Adrenal gland (tissue), 12 donors: Measurements from ENCODE around the gene ATP6V1F. TPM values are rescaled to one million over a fixed set of nuclear protein-coding genes. Genes with fewer than 3 reads are reported as not detected.

Source experiments
- DNase-seq, 7 donors: peaks; one replicate each; pipeline ENCODE4 v3.0.0-alpha.2; 2019 to 2020
- H3K27ac ChIP-seq, 5 donors: fragments of 200-600 bp; sonication (generic) in 4 of 5; 1 replicate in 3 of 5; 2 replicates in 2 of 5; pipeline versions ENCODE4 v1.5.1 to v1.8.0; 2016 to 2020; ENCODE audit warnings: mild to moderate bottlenecking in 1 of 5
- H3K27me3 ChIP-seq: fragments of 200-600 bp; 2 replicates; pipeline ENCODE4 v1.8.0; 2021
- H3K36me3 ChIP-seq, 2 donors: fragments of 200-600 bp; replicated peaks in 1 of 2; 1 replicate in 1 of 2; 2 replicates in 1 of 2; pipeline versions ENCODE4 v1.5.1 to v1.8.0; 2018 to 2022
- H3K4me1 ChIP-seq, 2 donors: fragments of 200-600 bp; replicated peaks in 1 of 2; 1 replicate in 1 of 2; 2 replicates in 1 of 2; pipeline versions ENCODE4 v1.5.1 to v1.8.0; 2018 to 2021
- H3K4me3 ChIP-seq, 4 donors: fragments of 200-600 bp; sonication (generic) in 3 of 4; one replicate each; pipeline ENCODE4 v1.5.1; 2016 to 2018
- H3K9me3 ChIP-seq, 3 donors: fragments of 200-600 bp; sonication (generic) in 1 of 3; replicated peaks in 1 of 3; 1 replicate in 2 of 3; 2 replicates in 1 of 3; pipeline versions ENCODE4 v1.5.1 to v1.8.0; 2016 to 2021
- POLR2A ChIP-seq, 2 donors: fragments of 450-650 bp; IDR thresholded peaks; one replicate each; pipeline ENCODE4 v1.6.1; 2017; ENCODE audit warnings: antibody characterized with exemption in 2 of 2, mild to moderate bottlenecking in 2 of 2, moderate library complexity in 1 of 2
- WGBS, 4 donors: extraction: QIAGEN DNeasy Blood & Tissue Kit in 2 of 4; methylation state at CpG; one replicate each; pipeline versions ENCODE4 v1.1.5 to v1.1.7; 2013 to 2017; 5-methylcytosine and 5-hydroxymethylcytosine counted together
- intact Hi-C, 2 donors: fragments of 100-400 bp; cut with DNase I; formaldehyde crosslinking; loops; one replicate each; pipeline versions ENCODE4 v1.14.1 to v1.15.0; 2022 to 2023
- polyA plus RNA-seq, 3 donors: library from polyadenylated mRNA; stranded (reverse); fragments of 200-250 nt in 2 of 3; fragments of 350-450 nt in 1 of 3; fragmentation: Illumina TruSeq in 1 of 3; extraction: RNeasy Lipid Tissue Mini Kit (QIAGEN cat#74804) in 1 of 3; gene quantifications; one replicate each; pipeline ENCODE4 v1.2.3, GENCODE V29; 2013 to 2014
- total RNA-seq, 9 donors: library from RNA; depleted of rRNA in 4 of 9; stranded (reverse); fragments of >200 nt in 4 of 9; fragments of 120-200 nt in 1 of 9; fragmentation: NEBNext Ultra II Directional in 1 of 9; extraction: Animal tissue kit (Norgen Biotek cat#: 25700) in 1 of 9; gene quantifications; one replicate each; pipeline versions ENCODE4 v1.1.0 to v1.2.4, GENCODE V29; 2013 to 2023
- TF ChIP-seq, protein P1 (sequence below), 6 experiments: fragments of 450-650 bp in 4 of 6; fragments of 200-600 bp in 2 of 6; sonication (generic) in 1 of 6; IDR thresholded peaks; 1 replicate in 5 of 6; 2 replicates in 1 of 6; pipeline versions ENCODE4 v1.5.1 to v1.8.0; 2016 to 2021; ENCODE audit warnings: antibody characterized with exemption in 6 of 6, mild to moderate bottlenecking in 2 of 6, moderate library complexity in 1 of 6
- donor health status: healthy with polysubstance abuse.
- donor health status: Bipolar disorder and iron deficiency.
- donor health status: DM: yes; HTN: yes; CAD: no.
- donor health status: DM: no; HTN: no; CAD: no.
- donor health status: DM: no; HTN: no; CAD: no.
- donor health status: DM: yes; HTN: yes; CAD: no.

ATP6V1F gene
- total and polyA plus RNA-seq, 12 donors, result 94.6 to 334 (median 183) TPM

- TF ChIP-seq POLR2A (IDR thresholded peaks at IDR 0.05), result no peak
- TF ChIP-seq, protein P1, sequence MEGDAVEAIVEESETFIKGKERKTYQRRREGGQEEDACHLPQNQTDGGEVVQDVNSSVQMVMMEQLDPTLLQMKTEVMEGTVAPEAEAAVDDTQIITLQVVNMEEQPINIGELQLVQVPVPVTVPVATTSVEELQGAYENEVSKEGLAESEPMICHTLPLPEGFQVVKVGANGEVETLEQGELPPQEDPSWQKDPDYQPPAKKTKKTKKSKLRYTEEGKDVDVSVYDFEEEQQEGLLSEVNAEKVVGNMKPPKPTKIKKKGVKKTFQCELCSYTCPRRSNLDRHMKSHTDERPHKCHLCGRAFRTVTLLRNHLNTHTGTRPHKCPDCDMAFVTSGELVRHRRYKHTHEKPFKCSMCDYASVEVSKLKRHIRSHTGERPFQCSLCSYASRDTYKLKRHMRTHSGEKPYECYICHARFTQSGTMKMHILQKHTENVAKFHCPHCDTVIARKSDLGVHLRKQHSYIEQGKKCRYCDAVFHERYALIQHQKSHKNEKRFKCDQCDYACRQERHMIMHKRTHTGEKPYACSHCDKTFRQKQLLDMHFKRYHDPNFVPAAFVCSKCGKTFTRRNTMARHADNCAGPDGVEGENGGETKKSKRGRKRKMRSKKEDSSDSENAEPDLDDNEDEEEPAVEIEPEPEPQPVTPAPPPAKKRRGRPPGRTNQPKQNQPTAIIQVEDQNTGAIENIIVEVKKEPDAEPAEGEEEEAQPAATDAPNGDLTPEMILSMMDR (IDR thresholded peaks at IDR 0.05), result no peak
- WGBS, 4 donors, result 77 to 85% (median 81%) methylated on average over 3 of the region's 3 CpGs
- DNase-seq, result no peak
- Histone ChIP-seq H3K27ac (no peak overlapping the region), H3K4me3 (no peak overlapping the region), H3K4me1 (no peaks in the 10 kb centered on the region), H3K9me3 (no peaks in the 10 kb centered on the region), H3K27me3 (no peaks in the 10 kb centered on the region), H3K36me3 (no peaks in the 10 kb centered on the region)
- intact Hi-C loops, result no loop called here
Measured at GRCh38 chr7:128818694-128819093, 44.0 kb upstream of the ATP6V1F start.

DNA sequence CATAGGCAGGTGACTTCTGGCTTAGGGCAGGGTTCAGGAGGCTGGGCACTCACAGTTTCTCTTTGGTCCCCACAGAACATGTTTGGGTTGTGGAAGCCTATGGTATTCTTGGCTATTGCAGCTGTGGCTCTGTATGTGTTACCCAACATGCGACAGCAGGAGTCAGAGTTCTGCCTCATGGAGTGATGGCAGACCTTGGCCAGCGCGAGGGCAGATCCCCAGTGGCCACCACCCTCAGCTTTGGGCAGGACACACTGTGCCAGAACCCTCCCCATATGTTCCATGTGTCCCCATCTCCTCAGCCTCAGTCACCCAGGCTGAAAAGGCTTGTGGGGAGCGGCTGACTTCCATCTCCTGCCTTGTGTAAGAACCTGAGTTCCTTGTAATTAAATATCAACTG is 40.9 kb upstream of the ATP6V1F start:
- intact Hi-C loops, result no loop called here
- Histone ChIP-seq H3K9me3 (no peaks in the 10 kb centered on the region), H3K27me3 (no peaks in the 10 kb centered on the region), H3K36me3 (no peaks in the 10 kb centered on the region), H3K27ac (no peak overlapping the region), H3K4me3 (no peak overlapping the region), H3K4me1 (no peaks in the 10 kb centered on the region)
- no peak for DNase-seq
- WGBS, 4 donors, result 60 to 100% (median 86%) methylated on average over 1 to 4 of the region's 4 CpGs
- TF ChIP-seq, protein P1 (IDR thresholded peaks at IDR 0.05), result no peak
- no peak for TF ChIP-seq POLR2A (IDR thresholded peaks at IDR 0.05)

DNA sequence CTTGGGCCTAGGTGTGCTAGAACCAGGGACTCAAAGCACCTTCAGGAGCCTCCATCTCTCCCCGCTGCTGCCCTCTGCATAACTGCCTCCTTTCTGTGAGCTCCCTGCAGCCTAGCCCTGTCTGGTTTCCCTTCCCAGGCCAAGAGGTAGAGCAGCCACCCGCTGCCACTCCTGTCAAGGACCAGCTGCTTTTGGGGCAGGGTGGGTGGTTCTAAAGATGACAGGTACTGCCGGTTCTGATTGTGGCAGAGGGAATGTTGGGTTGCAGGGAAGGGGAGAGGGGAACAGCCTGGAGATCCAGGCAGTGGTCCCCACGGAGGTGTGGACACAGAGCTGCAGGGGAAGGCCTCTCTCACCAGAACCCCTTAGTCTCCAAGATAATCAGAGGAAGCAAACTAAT is 36.1 kb upstream of the ATP6V1F start:
- WGBS, 4 donors, result 86 to 91% (median 87%) methylated on average over 4 of the region's 4 CpGs
- H3K27ac ChIP-seq, result no peak overlapping the region

DNA sequence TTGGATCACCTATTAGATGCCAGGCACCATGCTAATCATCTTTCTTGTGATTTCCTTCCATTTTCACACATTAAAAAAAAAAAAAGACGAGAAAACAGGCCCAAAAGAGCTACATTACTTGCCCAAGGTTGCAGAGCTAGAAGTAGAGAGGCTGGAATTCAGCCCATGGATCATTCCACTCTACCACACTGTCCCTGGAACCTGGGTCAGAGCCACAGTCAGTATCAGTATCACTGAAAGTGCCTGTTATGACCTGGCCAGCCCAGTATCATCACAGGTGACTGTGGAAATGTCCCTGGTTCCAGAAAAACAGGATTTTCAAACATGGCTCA is 35.8 kb upstream of the ATP6V1F start:
- Histone ChIP-seq H3K27me3 (peaks cover 18% of the 10 kb centered on the region), H3K9me3 (no peaks in the 10 kb centered on the region), H3K27ac (no peak overlapping the region), H3K36me3 (no peaks in the 10 kb centered on the region), H3K4me3 (no peak overlapping the region), H3K4me1 (peaks cover 6 to 12% of the 10 kb centered on the region in 2 donors)
- intact Hi-C loops, result no loop called here
- DNase-seq, result no peak
- WGBS, 4 donors, result 63 to 83% (median 78%) methylated on average over 1 of the region's 1 CpG
- TF ChIP-seq POLR2A (IDR thresholded peaks at IDR 0.05), result no peak
- TF ChIP-seq, protein P1 (IDR thresholded peaks at IDR 0.05), result no peak

More for the DNA sequence above, 36.1 kb upstream of the ATP6V1F start:
- Histone ChIP-seq H3K36me3 (no peaks in the 10 kb centered on the region), H3K4me3 (no peak overlapping the region), H3K9me3 (no peaks in the 10 kb centered on the region), H3K4me1 (peaks cover 6 to 12% of the 10 kb centered on the region in 2 donors), H3K27me3 (peaks cover 15% of the 10 kb centered on the region)
- intact Hi-C loops, result no loop called here
- TF ChIP-seq, protein P1 (IDR thresholded peaks at IDR 0.05), result no peak
- no peak for TF ChIP-seq POLR2A (IDR thresholded peaks at IDR 0.05)
- no peak for DNase-seq
